ENCODE measurements around the gene SPTB.

DNA sequence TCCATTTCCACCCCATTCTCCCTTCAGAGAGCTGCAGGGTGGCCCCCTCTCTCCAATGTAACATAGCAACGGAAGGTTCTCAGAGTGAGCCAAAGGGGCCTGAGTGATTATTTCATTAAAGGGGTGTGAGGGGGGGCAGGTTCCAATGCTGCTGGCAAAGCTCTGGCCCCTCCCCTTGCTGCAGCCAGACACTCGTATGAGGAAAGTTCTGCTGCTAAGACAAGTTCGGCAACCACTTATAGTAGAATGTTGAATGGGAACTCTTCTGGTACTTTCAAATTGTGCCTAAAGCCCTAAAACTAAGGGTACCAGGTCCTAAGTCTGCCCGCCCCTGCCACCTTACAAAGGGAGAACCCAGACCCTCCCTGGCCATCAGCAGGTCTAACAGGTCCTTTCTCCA, 125.7 kb downstream of the SPTB start:
- TF ChIP-seq, protein P1, sequence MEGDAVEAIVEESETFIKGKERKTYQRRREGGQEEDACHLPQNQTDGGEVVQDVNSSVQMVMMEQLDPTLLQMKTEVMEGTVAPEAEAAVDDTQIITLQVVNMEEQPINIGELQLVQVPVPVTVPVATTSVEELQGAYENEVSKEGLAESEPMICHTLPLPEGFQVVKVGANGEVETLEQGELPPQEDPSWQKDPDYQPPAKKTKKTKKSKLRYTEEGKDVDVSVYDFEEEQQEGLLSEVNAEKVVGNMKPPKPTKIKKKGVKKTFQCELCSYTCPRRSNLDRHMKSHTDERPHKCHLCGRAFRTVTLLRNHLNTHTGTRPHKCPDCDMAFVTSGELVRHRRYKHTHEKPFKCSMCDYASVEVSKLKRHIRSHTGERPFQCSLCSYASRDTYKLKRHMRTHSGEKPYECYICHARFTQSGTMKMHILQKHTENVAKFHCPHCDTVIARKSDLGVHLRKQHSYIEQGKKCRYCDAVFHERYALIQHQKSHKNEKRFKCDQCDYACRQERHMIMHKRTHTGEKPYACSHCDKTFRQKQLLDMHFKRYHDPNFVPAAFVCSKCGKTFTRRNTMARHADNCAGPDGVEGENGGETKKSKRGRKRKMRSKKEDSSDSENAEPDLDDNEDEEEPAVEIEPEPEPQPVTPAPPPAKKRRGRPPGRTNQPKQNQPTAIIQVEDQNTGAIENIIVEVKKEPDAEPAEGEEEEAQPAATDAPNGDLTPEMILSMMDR (conservative IDR thresholded peaks at IDR 0.05; ENCODE audit: low read depth, low read length), result no peak
- TF ChIP-seq EZH2 (IDR thresholded peaks at IDR 0.05; ENCODE audit: borderline replicate concordance, low read depth, low read length, poor library complexity, severe bottlenecking), result no peak
